LHCN-M2 (cell line): Measurements from ENCODE around the gene ANAPC1. TPM values are rescaled to one million over a fixed set of nuclear protein-coding genes. Genes with fewer than 3 reads are reported as not detected.
"Not testable (repeated sequence)": the region's sequence is repeated elsewhere in the genome, so short reads cannot be mapped to it uniquely, and the experiment has no call there.

Experiments
- DNase-seq: peaks from one replicate; pipeline ENCODE4 v3.0.0-alpha.2; 2012; ENCODE audit warnings: low read depth
- polyA plus RNA-seq: library from polyadenylated mRNA; unstranded; fragments of >200 nt; gene quantifications from one replicate; pipeline ENCODE4 v1.2.1, GENCODE V29; 2012; ENCODE audit warnings: missing spikeins
- total RNA-seq: library from RNA; depleted of rRNA; stranded (reverse); fragments of >200 nt; gene quantifications from 2 replicates; pipeline ENCODE4 v1.2.3, GENCODE V29; 2014; rRNA removed

The ANAPC1 gene
- 57.2 and 60.9 TPM in 2 replicates for total RNA-seq
- polyA plus RNA-seq = 8.9 TPM

DNA sequence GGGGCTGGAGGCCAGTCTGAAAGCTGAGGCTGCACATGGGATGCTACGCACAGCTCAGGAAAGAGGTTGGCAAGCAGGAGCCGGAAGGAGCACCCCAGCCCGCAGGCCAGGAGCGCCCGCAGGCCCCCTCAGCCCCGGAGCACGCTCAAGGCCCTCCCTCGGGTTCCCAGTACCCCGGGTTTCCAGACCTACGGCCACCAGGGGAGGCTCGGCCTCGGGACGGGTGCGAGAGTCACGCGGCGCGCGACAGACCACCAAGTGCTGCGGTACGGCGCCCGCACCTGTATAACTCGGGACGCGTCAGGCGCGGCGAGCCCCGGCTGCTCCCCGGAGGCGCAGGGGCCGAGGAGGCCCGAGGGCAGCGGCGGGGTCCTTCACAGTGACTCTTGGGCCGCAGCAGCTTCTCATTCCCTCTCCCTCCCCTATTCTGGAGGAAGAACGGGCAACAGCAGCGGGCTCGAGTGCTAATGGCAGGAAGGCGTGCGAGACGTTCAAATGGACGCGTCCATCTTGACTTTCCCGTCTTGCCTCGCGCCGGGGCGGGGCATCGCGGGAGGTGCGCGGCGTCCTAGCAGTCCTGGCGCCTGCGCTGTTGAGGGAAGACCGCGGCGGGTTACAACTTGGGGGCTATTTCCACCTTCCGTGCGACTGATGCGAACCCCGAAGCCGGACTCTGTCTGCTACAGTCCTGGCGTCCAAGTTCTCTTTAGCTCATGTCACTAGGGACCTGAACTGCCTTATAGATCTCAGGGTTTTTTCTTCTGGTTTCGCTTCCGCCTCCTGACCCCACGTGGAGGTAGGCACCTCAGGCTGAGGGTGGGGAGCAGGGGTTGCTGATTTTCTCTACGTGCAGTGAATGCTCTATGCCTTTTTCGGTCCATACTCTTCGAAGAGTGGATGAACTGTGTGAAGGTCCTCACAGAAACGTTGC is at the start of gene ANAPC1:
Gene ANAPC1 (minus strand): TSS at position 533 of the 931 bp plus-strand sequence. CDS start 3,368 bp downstream, outside the sequence.
- peak; percentile 81 for DNase-seq

DNA sequence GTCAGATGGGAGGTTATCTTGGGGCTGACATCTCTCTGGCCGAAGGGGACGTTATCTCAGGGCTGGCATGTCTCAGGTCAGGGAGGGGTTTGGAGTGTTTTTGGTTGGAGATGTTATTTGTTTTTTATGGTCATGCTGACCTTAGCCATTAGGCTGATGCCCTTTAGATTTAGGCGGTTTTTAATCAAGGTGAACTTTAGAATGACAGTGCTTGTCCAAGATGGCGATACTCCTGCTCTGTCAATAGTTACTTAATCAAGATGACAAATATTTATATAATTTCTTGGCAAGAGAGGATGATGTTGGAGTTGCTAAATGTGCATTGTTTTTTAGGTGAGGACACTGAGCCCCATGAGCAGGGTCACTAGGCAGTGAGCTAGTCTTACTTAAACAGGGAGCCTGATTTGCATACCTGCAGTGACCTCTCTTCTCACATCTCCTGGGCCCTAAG is 48.9 kb upstream of the ANAPC1 start:
- DNase-seq = no peak

DNA sequence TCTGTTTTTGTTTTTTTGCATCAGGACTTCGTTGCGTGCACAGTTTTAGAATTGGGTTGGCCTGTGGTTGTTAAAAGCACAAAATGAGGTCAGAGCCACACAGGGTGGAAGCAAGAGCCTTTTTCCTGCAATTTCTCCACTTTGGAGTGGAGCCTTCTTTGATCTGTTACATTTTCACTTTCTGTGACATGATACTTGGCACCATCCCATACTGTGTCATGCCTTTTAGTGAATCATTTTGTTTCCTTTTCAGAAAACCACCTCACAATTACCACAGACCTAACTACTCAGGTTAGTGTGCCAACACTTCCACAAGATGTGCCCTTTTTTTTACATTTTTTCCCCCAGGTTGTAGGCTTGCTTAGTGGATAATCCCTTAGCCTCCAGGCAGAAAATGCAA is 46.9 kb upstream of the ANAPC1 start:
- peak; percentile 61 for DNase-seq

DNA sequence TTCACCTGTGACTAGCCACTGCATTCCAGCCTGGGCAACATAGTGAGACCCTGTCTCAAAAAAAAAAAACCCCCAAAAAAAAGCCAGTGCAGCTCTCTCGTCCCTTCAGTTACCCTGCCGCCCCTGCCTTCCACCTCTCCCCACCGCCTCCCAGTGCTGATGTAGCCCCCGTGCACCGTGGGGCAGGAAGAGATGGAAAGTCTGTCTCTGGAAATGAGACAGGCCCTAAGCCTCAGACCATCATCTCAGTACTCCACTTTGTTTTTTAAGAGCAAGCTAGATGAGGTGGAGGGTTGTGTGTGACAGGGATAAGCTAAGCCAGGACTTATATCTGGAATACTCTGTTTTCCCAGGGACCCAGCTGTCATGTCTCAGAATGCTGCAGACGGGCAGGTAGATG is 46.4 kb upstream of the ANAPC1 start:
- no peak for DNase-seq

GRCh38 chr2:111927723-111928122 is 43.7 kb upstream of the ANAPC1 start:
- DNase-seq = no peak

DNA sequence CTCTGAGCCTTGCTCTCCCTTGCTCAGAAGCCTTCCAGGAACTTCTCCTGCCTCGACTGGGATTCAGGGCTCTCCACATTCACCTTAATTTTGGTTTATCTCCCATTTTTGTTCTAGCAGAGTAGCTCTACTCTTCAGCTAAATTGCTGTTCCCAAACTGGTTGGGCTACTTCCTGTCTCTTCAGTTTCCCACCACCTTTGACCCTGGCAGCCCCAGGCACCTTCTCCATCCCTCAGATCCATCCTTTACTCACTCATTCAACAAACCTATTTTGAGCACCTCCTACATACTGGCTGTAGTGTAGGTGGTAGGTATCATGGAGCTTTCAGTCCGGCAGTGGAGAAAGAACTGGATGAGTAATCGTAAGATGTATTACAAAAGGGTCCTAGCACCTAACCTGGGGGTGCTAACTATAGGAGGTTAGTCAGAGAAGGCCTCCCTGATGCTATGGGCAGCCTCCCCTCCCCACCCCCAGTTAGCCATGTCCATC is 40.7 kb upstream of the ANAPC1 start:
- no peak for DNase-seq

DNA sequence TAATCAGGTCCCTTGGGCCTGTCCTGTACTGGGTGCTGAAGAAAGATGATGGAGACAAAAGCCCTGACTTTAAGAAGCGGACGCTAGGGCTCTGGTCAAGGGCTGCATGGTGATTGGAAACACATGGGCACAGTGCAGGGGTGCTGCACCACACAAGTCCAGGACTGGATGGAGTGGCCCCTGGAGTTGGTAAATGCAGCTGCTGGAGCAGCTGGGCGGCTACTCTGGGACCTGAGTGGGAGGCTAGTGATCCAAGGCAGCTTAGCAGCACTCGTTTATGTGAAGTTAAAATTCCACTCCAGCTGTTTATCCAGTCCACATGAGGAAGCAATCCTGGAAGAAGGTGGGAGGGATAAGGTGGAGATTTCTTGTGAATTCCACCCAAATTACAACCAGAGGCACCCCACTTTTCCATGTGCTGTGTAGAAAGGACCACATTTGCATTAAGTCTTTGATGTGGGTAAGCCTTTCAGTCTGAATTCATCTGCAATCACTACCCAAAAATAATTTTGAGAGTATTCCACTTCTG is 39.3 kb upstream of the ANAPC1 start:
- peak; percentile 43 for DNase-seq

DNA sequence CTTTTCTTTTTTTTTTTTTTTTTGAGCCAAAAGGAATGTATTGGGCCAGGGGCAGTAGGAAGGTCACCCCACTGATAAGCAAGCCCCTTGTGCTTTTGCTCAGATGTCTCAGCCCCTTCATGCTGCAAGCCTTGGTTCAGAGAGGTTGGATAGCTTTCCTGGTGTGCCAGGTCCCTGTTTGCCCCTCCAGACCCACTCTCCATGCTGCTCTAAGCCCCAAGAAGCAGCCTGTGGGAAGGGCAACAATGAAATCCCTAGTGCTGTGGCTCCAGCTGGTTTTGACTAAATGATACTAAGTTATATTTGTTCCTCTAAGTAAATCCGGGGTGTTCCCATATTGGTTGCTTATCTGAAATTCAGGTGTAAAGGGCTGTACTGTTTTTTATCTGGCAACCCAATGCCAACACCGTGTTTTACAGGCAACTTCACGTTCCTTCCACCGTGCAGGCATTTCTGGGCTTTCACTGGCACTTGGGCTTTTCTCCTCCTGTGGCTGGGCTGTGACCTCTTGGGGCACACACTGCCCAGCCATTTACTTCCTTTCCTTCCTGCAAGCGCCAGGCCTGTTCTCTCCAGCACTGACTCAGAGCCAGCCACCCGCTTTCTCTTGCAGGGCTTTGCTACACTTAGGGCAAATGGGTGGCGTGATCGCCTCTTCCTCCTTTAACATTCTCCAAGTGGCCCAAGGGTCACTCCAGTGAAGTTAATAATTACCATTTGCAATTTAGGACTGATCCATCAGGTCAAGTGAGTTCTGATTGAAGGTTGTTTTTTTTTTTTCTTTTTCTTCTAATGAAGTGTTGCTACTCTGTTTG is 36.0 kb upstream of the ANAPC1 start:
- no peak for DNase-seq

GRCh38 chr2:111919365-111919764 is 35.4 kb upstream of the ANAPC1 start:
- DNase-seq = no peak

GRCh38 chr2:111918383-111918806 is 34.4 kb upstream of the ANAPC1 start:
- no peak for DNase-seq

- no peak for DNase-seq
Observed at GRCh38 chr2:111917106-111917505, 33.1 kb upstream of the ANAPC1 start.

DNA sequence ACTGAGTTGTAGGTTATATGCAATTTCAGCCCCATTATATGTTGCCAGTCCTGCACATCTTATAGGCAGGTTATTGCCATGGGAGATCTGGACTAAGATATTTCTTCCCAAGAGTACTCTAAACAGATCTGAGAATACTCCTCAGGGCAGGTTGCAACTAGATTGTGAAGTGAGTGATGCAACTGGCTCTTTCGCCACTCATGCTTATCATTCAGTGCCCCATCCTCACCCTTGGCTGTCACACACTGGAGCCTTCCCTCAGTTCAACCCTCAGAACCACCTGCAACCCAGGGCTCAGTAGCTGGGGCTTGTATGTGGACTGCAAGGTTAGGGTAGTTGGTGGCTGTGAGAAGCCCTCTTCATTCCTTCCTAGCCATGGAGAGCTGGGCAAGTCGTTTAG is 28.6 kb upstream of the ANAPC1 start:
- DNase-seq = no peak

GRCh38 chr2:111911295-111911977 is 27.4 kb upstream of the ANAPC1 start:
- DNase-seq = not testable (repeated sequence)

GRCh38 chr2:111910609-111911277 is 26.8 kb upstream of the ANAPC1 start:
- no peak for DNase-seq

- DNase-seq = not testable (repeated sequence)
Observed at GRCh38 chr2:111909997-111910396, 26.0 kb upstream of the ANAPC1 start.

- no peak for DNase-seq
Observed at GRCh38 chr2:111909079-111909478, 25.1 kb upstream of the ANAPC1 start.

DNA sequence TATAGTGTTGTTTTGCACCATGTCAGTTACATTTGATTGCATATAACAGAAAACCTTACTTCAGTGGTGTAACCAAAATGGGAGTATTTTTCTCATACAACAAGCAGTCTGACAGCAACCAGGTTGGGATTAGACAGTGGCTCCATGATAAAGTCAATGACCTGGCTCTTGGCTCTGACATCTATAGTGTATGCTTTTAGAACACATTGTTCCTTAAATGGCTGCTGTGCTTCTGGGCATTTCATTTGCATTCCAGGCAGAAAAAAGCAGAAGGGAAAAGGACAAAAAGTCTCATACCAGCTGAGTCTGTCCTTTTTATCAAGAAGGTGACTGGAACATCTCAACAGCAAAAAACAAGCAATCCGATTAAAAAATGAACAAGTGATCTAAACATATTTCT is 24.6 kb upstream of the ANAPC1 start:
- DNase-seq = no peak

GRCh38 chr2:111905990-111906735 is 22.2 kb upstream of the ANAPC1 start:
- DNase-seq = peak; percentile 17

DNA sequence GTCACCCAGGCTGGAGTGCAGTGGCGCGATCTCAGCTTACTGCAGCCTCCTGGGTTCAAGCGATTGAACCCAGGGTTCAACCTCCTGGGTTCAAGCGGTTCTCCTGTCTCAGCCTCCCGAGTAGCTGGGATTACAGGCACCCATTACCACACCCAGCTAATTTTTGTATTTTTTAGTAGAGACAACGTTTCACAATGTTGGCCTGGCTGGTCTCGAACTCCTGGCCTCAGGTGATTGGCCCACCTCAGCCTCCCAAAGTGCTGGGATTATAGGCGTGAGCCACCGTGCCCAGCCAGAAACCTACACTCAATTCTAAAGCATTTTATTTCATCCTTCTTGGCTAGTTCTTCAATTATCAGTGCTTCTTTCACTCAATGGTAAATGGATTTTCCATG is 21.5 kb upstream of the ANAPC1 start:
- not testable (repeated sequence) for DNase-seq
